HEK293T (cell line): Measurements from ENCODE around the gene TYSND1.

ENCODE experiments used
- ARNT ChIP-seq: fragments of 450-650 bp; IDR thresholded peaks from 2 replicates; pipeline ENCODE4 v1.6.1; 2017; ENCODE audit warnings: mild to moderate bottlenecking
- BHLHE40 ChIP-seq: fragments of 450-650 bp; IDR thresholded peaks from 2 replicates; pipeline ENCODE4 v1.6.1; 2016; ENCODE audit warnings: mild to moderate bottlenecking, moderate library complexity, borderline replicate concordance
- CTBP1 ChIP-seq: fragments of 450-650 bp; IDR thresholded peaks from 2 replicates; pipeline ENCODE4 v1.6.1; 2016; ENCODE audit warnings: borderline replicate concordance
- ELF4 ChIP-seq: fragments of 450-650 bp; IDR thresholded peaks from 2 replicates; pipeline ENCODE4 v1.6.1; 2017; ENCODE audit warnings: antibody characterized with exemption
- FOXA1 ChIP-seq: fragments of 450-650 bp; IDR thresholded peaks from 2 replicates; pipeline ENCODE4 v1.6.1; 2016; ENCODE audit warnings: mild to moderate bottlenecking
- FOXM1 ChIP-seq: fragments of 450-650 bp; IDR thresholded peaks from 2 replicates; pipeline ENCODE4 v1.6.1; 2017; ENCODE audit warnings: mild to moderate bottlenecking, borderline replicate concordance
- HDGF ChIP-seq: fragments of 450-650 bp; IDR thresholded peaks from 2 replicates; pipeline ENCODE4 v1.6.1; 2017; ENCODE audit warnings: antibody characterized with exemption, borderline replicate concordance
- LEF1 ChIP-seq: fragments of 450-650 bp; IDR thresholded peaks from 2 replicates; pipeline ENCODE4 v1.6.1; 2017; ENCODE audit warnings: mild to moderate bottlenecking, borderline replicate concordance
- NFRKB ChIP-seq: fragments of 450-650 bp; IDR thresholded peaks from 2 replicates; pipeline ENCODE4 v1.6.1; 2016; ENCODE audit warnings: mild to moderate bottlenecking, moderate library complexity
- PKNOX1 ChIP-seq: fragments of 450-650 bp; IDR thresholded peaks from 2 replicates; pipeline ENCODE4 v1.6.1; 2016
- SP1 ChIP-seq: fragments of 450-650 bp; IDR thresholded peaks from 2 replicates; pipeline ENCODE4 v1.6.1; 2017
- SUZ12 ChIP-seq: fragments of 450-650 bp; IDR thresholded peaks from 2 replicates; pipeline ENCODE4 v1.6.1; 2016; ENCODE audit warnings: mild to moderate bottlenecking
- TARDBP ChIP-seq: fragments of 450-650 bp; IDR thresholded peaks from 2 replicates; pipeline ENCODE4 v1.6.1; 2016
- ZNF384 ChIP-seq: fragments of 450-650 bp; IDR thresholded peaks from 2 replicates; pipeline ENCODE4 v1.6.1; 2016

DNA sequence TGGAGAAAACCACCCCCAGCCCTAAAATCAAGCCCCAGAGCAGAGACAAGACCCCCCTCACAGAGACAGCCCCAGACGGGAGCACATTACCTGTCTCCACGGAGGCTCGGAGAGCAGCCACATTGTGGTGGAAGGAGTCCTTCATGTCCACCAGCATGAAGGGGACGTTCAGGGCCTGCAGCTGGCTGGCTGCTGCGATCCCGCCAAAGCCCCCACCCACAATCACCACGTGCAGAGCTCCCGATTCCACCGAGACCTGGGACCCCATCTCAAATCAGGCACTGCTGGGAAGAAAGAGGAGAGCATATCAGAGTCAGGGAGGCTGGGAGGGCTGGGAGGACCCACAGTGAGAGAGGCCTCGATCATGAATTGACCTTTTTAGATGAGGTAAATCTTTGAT lies 22.7 kb downstream of the TYSND1 start:
- TF ChIP-seq BHLHE40: no peak
- no peak for TF ChIP-seq SUZ12
- TF ChIP-seq SP1: no peak
- no peak for TF ChIP-seq ARNT
- TF ChIP-seq FOXA1: no peak
- TF ChIP-seq PKNOX1: no peak
- TF ChIP-seq FOXM1: no peak
- no peak for TF ChIP-seq ELF4
- TF ChIP-seq HDGF: no peak
- TF ChIP-seq ZNF384: no peak
- no peak for TF ChIP-seq LEF1
- TF ChIP-seq CTBP1: no peak
- TF ChIP-seq TARDBP: no peak
- no peak for TF ChIP-seq NFRKB
